ENCODE results near the gene PSPH.
A peak's percentile ranks its signal among the peaks of the same experiment; 100 is the strongest.

PSPH gene

GRCh38 chr7:56086761-56087160, 35.5 kb upstream of the PSPH start:
- TF ChIP-seq CTCF (conservative IDR thresholded peaks at IDR 0.05) (no peak), ZFX (IDR thresholded peaks at IDR 0.05) (no peak)
- H3K27ac ChIP-seq, result no peak overlapping the region

DNA sequence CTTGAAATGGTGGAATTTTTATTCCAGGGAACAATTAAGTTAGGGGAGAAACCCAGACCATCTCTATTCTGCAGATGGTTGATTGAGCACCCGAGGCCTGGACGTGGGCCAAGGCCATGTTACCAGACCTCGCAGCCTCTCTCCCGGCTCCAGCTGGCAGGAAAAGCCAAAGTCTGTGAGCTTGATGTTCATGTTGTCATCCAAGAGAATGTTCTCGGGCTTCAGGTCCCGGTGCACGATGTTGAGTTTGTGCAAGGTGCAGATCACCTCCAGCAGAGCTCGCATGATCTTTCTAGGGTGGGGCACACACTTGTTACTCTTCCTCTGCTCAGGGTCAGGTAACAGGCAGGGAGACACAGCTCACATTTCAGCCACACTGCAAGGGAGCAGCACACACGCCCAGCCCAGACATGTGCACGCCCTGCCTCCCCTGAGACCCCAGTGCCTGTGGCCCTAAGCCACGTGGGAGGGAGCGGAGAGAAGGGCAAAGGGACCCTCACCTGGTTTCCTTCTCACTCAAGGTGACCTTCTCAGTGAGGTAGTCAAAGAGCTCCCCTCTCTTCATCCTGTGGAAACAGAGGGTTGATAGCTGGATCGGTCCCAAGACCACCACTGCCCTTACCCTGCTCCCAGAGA, 32.0 kb upstream of the PSPH start:
- TF ChIP-seq CTCF (conservative IDR thresholded peaks at IDR 0.05) (no peak), ZFX (IDR thresholded peaks at IDR 0.05) (no peak)
- H3K27ac ChIP-seq, result no peak overlapping the region

GRCh38 chr7:56081626-56082340, 30.5 kb upstream of the PSPH start:
- no peak for TF ChIP-seq CTCF (conservative IDR thresholded peaks at IDR 0.05)
- TF ChIP-seq ZFX (IDR thresholded peaks at IDR 0.05), result no peak

GRCh38 chr7:56080726-56081435, 29.6 kb upstream of the PSPH start:
- peak overlapping the region; percentile 79 for H3K27ac ChIP-seq

More at GRCh38 chr7:56081626-56082340, 30.5 kb upstream of the PSPH start:
- no peak overlapping the region for H3K27ac ChIP-seq

DNA sequence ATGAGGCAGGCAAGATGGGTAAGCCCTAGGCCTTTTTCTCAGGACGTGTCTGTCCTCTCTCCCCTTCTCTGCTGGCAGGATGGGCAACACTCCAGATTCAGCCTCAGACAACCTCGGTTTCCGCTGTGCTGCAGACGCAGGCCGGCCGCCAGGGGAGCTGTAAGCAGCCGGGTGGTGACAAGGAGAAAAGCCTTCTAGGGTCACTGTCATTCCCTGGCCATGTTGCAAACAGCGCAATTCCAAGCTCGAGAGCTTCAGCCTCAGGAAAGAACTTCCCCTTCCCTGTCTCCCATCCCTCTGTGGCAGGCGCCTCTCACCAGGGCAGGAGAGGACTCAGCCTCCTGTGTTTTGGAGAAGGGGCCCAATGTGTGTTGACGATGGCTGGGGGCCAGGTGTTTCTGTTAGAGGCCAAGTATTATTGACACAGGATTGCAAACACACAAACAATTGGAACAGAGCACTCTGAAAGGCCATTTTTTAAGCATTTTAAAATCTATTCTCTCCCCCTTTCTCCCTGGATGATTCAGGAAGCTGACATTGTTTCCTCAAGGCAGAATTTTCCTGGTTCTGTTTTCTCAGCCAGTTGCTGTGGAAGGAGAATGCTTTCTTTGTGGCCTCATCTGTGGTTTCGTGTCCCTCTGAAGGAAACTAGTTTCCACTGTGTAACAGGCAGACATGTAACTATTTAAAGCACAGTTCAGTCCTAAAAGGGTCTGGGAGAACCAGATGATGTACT, 28.4 kb upstream of the PSPH start:
- H3K27ac ChIP-seq, result peak overlapping the region; percentile 79
- peak; percentile 94 for TF ChIP-seq CTCF (conservative IDR thresholded peaks at IDR 0.05)
- TF ChIP-seq ZFX (IDR thresholded peaks at IDR 0.05), result no peak

DNA sequence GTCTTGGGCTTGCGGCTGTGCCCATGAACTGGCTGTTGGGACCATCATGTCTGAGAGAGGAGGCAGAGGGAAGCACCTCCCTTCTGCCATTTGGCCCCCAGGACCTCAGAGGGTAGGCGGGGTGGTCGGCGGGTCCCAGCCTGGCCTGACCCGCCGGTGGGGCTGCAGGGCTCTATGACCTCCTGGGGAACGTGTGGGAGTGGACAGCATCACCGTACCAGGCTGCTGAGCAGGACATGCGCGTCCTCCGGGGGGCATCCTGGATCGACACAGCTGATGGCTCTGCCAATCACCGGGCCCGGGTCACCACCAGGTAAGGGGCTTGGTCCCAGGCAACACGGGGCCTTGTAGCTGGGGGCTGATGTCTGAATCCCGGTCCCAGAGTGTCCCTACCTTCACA, 27.0 kb upstream of the PSPH start:
- H3K27ac ChIP-seq, result peak overlapping the region; percentile 79
- no peak for TF ChIP-seq CTCF (conservative IDR thresholded peaks at IDR 0.05)
- no peak for TF ChIP-seq ZFX (IDR thresholded peaks at IDR 0.05)

DNA sequence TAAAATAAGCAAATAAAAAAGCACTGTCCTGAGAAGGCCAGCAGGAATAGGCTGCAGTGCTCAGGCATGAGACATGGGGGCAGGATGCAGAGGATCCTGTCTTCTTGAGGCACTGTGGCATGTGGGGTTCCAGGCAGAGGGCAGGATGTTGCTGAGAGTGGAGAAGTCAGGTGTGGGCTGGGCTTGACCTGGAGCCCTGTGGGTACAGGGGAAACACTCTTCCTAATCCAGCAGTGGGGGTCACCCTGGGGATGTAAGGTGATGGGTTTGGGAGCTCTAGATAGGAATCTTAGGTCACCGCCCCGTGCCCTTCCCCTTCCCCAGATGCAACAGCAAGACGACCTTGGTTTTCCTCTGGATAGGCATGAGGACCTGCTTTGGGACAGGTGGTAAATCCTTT, 26.4 kb upstream of the PSPH start:
- TF ChIP-seq ZFX (IDR thresholded peaks at IDR 0.05) (no peak), CTCF (conservative IDR thresholded peaks at IDR 0.05) (no peak)
- no peak overlapping the region; the same call in 1 of the 2 replicates for H3K27ac ChIP-seq
